Superior temporal gyrus (tissue), 1 donor: ENCODE measurements around the gene FAM170B.

ENCODE experiments used
- DNase-seq: peaks from one replicate; pipeline ENCODE4 v3.0.0-alpha.2; 2016; ENCODE audit errors: extremely low spot score

Gene FAM170B

DNA sequence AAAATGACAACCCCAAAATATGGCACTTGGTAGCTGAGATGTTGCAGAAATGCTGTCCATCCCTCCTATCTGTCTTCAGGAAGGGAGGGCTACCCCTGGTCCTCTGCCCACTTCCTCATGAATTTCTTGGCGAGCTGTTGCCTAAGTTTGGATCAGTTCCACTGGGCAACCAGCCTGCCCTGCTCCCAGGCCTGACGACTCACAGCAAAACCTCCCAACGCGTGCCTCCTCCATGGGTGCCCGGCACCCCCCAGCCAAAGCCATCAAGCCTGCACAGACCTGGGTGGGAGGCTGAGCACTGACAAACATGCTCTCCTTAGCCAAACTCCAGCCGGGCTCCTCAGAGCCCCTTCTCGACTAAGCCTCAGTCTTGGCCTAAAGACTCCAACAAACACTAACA is 27.4 kb downstream of the FAM170B start:
- DNase-seq: peak; percentile 40

DNA sequence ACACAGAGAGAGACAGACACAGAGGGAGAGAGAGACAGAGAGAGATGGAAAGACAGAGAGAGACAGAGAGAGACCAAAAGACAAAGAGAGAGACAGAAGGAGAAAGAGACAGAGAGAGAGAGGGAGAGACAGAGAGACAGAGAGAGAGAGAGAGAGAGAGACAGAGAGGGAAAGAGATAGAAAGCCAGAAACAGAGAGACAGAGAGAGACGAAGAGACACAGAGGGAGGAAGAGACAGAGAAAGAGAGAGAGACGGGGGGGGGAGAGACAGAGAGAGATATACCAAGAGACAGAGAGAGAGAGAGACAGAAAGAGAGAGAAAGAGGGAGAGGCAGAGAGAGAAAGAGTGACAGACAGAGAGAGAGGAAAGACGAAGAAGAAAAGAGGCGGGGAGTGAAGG is 28.7 kb downstream of the FAM170B start:
- no peak for DNase-seq

DNA sequence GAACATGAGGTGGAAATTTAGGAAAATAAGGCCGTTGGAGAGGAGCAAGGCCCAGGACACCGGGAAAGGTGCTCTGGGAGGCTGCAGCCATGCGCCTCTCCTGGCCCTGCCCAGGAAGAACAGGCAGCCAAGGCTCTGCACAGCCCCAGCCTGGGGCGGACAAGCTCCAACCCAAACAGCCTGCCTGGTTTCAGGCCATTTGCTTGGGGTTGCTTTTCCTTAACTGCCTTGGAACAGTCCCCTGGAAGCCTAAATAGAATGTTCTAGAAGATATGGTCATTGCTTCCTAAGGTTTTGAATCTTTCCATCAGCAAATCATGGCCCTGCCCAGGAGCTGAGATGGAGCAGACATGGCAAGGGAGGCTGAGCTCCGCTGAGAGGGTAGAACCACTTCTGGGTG is 29.5 kb downstream of the FAM170B start:
- DNase-seq: no peak

DNA sequence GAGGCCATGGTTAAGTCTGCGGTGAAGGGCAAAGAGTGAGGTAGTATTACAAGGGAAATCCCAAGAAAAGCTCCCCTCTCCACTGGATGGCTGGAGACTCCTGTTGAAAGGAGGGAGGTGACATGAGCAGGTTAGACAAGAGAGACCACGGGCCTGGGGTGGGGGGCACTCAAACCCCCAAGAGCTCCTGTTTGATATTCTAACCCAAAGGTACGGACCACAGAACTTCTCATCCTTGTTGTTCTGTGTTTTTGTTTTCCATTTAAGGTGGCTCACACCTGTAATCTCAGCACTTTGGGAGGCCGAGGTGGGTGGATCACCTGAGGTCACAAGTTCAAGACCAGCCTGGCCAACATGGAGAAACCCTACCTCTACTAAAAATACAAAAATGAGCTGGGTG is 30.1 kb downstream of the FAM170B start:
- DNase-seq: no peak

DNA sequence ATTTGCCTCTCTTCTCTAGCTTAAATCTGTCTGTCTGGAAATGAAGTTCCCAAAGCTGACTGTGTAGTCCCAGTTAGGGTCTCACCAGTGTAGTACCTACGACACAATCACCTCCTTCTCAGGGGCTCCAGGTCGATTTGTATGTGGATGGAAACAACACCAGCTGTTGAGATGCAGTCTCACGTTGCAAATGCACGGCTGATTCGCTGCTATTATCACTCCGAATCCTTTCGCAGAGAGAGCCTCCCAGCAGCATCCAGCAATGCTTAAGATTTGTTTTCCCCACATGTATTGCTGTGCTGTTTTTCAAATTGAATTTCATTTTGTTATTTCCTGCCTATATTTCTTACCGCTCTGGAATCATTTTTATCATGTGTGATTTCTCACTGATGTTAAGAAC is 34.8 kb downstream of the FAM170B start:
- DNase-seq: no peak

DNA sequence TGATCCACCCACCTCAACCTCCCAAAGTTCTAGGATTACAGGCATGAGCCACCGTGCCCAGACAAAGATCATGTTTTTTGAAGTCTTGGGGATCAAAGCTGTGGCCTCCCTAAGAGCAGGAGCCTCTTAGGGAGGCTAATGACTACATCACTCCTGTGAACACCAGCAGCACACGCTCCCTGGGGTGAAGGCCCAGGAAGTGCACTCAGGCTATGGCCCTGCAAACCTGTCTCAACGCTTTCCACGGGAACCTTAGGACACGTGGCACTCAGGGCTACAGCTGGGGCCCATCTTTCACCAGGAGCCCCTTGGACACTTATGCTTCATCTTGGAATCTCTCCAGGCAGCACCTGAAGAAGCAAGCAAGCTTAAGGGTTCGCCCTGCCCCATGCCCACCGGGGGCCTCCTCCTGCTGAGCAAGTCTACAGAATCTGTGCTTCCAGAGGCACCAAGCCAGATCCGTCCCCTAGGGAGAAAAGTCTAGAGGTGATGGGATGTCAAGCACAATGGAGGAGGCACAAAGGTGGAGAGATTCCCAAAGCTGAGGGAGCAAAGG is 36.9 kb downstream of the FAM170B start:
- DNase-seq: no peak

DNA sequence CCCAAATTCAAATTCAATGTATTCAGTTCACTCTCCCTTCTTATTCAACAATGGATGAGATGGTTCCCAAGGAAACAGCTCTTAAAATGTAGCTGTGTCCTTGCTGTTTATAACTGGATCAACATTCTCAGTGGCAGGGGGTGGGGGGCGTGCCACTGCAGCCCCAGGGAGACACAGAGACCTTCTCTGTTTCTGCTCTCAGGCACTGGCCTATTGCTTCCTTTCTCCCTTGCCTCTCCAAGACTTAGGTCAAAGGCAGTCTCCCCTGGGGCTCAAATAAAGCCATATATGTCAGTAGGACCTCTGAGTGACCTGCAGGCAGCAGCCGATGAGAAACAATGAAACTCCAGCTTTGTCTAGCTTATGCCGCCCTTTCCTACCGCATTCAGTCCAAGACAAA is 39.2 kb downstream of the FAM170B start:
- DNase-seq: no peak

DNA sequence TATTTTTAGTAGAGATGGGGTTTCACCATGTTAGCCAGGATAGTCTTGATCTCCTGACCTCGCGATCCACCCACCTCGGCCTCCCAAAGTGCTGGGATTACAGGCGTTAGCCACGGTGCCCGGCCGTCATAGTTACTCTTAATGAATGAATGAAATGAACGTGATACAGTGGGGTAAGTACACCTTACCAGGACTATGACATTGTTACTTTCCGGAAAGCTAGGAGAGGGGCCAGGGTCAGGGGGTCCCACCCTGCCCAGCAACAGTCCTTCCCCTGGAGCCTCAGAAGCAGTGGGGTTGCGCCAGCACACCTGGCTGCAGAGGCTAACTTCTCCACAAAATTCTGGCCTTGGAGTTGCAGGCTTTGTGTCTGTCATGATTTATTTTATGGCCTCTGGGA is 39.9 kb downstream of the FAM170B start:
- no peak for DNase-seq

DNA sequence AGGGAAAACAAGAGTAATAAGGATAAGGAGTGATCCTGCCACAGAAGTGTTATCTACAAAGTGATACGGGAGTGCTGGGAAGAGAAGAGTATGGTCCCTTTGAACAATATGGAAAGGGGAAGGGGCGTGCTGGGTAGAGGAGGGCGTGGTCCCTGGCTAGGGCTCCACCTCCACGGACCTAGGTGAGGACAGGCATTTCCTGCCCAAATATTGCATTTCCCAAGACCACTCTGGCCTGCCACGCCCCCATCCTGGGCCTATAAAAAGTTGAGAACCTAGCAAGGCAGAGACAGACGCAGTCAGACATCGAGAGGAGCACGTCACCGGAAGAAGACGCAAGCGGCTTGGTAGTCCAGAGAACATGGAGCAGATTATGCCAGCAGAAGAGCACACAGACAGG is 41.3 kb downstream of the FAM170B start:
- DNase-seq: no peak

DNA sequence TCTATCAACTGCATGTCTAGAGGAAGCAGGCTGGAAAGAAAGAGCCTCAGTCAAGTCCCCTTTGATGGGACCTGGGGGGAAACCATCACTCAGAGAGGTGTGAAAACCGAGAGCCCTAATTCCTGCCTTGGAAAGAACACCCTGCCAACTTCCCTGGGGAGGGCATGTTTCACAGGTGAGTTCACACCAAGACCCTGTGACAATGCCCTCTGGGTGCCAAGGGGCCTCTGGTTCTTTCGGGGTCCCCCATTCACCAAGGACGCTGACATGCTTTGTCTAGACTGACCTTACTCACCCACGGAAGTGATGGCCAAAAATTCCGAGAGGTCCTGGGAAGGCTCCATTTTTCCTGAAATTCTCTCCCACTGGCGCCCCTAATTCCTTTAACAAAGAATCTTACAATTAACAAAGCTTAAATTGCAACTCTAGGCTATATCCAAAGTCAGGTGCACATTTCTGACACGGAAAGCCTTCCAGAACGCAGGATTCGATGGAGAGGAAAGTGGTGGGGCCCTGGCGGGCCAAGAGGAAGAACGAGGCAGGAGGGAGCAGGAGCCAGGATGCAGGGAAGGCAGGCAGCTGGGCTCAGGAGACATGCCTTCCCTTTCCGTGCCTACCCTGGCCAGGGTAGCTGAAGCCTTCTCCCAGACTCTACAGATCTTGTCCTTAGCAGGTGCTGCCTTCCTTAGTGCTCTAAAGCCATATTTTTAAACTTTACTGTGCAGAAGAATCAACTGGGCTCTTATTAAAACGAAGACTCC is 42.2 kb downstream of the FAM170B start:
- DNase-seq: no peak

DNA sequence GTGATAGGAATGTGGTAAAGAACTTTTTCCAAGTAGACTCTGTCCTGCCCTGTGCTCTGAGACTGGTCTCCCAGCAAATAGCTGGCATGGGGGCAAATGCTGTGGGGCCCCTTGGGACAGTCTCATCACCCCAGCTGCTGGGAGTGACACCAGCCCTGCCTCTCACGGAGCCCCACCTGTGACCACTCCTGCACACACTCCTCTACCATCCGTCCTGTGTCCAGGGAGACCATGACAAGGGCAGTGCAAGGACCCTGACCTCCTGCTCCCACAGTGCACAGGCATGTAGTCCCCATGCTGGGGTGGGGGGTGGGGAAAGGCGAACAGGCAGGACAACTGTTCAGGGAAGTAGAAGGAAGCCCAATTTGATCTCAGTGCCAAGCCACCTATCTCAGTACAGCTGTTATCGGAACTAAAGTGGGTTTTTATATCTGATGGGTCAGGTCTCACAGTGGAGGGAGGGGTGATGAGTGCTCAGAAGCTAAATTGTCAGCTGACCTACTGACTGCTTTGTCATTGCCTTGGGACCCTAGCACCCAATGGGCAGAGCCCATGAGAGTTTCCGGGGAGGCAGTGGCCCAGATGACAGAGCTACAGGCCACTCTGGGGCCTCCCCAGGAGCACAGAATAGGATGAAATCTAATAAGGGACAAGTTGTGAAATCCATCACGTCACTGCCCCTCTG is 43.0 kb downstream of the FAM170B start:
- no peak for DNase-seq

DNA sequence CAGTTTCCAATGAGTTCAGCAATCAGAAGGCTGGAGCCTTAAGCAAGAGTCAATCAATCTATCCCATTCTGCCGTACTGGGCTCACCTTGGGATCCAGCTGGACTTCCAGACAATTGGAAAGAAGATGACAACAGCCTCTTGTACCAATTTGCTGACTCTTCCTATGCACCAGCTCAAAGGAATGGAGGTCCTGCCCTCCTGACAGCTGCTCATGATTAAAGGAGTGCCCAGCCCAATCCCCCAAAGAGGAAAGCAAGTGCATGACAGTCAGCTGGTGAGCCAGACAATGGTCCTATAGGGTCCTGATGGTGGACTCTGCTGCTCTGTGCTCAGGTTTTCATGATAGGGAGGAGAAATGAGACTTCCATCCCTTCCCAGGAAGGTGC is 43.6 kb downstream of the FAM170B start:
- DNase-seq: no peak

DNA sequence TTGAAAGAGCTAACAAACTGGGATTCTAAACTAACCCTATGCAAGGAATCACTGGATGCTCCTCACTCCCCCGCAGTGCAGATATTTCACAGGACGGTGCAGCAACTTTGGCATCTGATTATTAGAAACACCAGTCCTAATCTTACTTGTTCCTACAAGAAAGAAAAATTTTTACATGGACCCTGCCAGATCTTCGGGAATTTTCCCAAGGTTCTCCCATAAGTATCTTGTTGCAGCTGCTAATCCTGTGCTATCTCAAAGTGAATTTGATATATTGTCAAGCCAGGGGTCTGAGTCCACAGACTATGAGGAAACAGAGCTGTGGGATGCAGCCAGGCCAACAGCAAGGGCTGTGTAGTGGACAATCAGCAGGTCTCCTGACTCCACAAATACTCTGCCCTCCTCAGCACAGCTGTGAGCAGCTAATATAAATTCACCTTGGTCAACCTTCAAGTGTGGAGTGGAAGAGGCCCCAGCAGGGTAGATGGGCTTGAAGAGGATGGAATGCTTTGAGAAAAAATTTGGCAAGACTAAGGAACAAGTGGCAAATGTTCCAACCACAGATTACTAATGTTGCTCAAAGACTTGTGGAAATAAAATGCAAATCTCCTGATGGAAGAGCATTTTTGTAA is 44.1 kb downstream of the FAM170B start:
- no peak for DNase-seq

DNA sequence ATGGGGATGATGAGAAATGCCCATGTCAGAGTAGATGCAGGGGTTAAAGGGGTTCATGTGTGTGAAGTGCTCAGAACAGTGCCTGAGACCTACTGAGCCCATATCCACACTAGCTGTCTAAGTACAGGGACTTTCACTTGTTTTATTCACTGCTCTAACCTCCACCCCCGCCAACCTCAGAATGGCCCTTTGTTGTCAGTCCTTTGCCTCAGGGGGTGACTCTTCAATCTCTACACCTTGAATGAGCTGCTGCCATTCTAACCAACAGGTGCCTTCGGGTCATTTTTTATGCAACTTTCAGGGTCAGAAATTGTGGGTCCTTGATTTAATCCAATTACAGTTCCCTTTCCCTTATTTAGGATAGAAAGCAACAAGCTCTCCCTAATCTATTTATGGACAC is 44.7 kb downstream of the FAM170B start:
- no peak for DNase-seq

DNA sequence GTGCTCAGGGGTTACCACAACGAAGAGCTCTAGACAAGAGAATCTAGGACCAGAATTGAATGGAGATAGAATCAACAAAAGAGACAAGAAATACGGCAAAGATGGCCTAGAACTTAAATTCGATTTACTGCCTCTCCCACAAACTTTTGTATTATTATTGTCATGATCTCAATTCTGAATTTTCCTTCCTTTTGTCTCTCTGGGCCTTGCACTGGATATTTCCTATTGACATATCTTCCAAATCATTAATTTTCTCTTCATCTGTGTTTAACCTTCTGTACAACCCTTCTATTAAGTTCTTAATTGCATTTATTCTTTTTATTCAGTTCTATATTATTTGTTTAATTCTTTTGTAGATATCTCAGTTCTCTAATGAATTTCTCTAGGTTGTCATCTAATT is 46.9 kb downstream of the FAM170B start:
- DNase-seq: no peak

DNA sequence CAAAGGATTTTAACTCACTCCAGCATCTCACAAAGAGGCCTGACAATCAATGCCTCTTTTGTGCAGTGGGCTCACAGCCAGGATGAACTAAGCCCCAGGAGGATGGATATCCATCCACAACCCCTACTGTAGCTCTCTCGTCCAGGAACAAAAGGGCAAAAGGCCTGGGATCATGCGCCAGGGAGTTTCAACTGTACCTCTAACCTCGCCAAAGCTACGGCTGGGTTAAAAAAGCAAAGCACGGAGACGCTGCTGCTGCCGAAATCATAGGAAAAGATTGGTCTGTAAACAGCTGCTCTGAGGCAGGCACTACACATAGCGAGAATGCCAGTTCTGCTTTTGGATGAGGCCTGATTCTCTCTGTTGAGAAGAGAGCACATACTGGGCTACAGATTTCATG is 50.6 kb downstream of the FAM170B start:
- DNase-seq: peak; percentile 75

DNA sequence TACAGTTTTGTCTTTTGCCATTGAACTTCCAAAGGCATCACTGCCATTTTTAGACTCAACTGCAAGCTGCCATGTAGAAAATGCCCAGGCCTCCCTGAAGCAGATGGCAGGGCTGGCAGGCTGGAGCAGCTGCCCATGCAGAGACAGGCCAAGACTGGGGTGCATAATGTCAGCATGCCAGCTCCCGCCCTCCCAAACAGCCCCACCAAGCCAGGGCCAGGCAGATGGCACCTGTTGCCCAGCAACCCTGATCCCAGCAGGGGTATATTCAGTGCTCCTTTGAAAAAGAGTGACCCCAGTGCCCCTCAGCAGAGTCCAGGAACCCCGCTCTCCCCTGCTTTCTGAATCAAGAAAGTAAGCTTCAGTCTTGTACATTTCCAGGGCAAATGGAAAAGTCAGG is 51.1 kb downstream of the FAM170B start:
- DNase-seq: peak; percentile 36

DNA sequence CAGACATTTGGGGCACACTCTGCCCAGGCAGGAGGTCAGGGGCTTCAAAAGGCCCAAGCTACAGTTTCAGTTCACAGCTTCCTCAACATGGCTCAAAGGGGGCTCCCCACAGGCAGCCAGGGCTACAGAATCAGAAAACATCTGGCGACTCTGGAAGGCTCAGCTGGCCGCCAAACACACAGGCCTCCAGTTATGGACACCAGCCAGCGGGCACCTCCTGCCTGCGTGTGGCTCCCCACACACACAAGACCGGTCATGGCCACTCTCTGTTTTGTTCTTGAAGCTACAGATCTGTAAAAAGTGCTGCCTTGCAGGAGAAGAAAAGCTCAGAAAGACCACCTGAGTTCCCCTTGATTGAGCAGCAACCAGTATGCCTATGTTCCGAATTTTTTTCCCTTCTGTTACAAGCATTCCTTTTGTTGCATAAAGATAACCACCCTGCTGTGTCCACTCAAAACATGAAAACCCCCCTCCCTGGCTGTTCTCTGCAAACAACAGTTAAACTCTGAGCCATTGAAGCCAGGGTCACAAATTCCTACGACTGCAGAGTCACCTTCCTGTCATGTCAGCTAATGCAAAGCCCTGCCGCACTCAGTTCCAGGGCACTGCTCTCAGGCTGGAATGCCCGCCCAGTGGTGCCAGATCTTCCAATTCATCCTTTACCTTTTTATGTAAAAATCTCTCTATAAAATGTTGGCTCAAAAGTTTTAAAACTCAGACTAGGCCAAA is 52.1 kb downstream of the FAM170B start:
- DNase-seq: no peak
